Measurements from ENCODE around the gene GALNT7.
"Not testable (repeated sequence)": the region's sequence is repeated elsewhere in the genome, so short reads cannot be mapped to it uniquely, and the experiment has no call there.

The GALNT7 gene

GRCh38 chr4:173199553-173199952 lies 30.9 kb downstream of the GALNT7 start:
- DNase-seq = no peak

- DNase-seq = no peak
Measured at GRCh38 chr4:173200103-173200884, 31.7 kb downstream of the GALNT7 start.

GRCh38 chr4:173202395-173202794 lies 33.8 kb downstream of the GALNT7 start:
- no peak for DNase-seq

- no peak for DNase-seq
Measured at GRCh38 chr4:173205656-173206055, 37.0 kb downstream of the GALNT7 start.

GRCh38 chr4:173208420-173208819 lies 39.8 kb downstream of the GALNT7 start:
- no peak for DNase-seq

GRCh38 chr4:173211222-173211621 lies 42.6 kb downstream of the GALNT7 start:
- no peak for DNase-seq

GRCh38 chr4:173211838-173212237 lies 43.2 kb downstream of the GALNT7 start:
- DNase-seq = no peak

- DNase-seq = no peak
Measured at GRCh38 chr4:173212379-173212778, 43.8 kb downstream of the GALNT7 start.

- DNase-seq = no peak
Measured at GRCh38 chr4:173213296-173213695, 44.7 kb downstream of the GALNT7 start.

GRCh38 chr4:173214231-173214630 lies 45.6 kb downstream of the GALNT7 start:
- no peak for DNase-seq

- peak; percentile 51 to 80 for DNase-seq
Measured at GRCh38 chr4:173214661-173215060, 46.0 kb downstream of the GALNT7 start.

GRCh38 chr4:173217075-173217474 lies 48.5 kb downstream of the GALNT7 start:
- DNase-seq = no peak

- no peak for DNase-seq
Measured at GRCh38 chr4:173217727-173218126, 49.1 kb downstream of the GALNT7 start.

GRCh38 chr4:173218411-173219125 lies 50.0 kb downstream of the GALNT7 start:
- peak in 1 of 2 experiments; percentile 37 for DNase-seq

GRCh38 chr4:173219126-173219437 lies 50.5 kb downstream of the GALNT7 start:
- not testable (repeated sequence) for DNase-seq

GRCh38 chr4:173223743-173224142 lies 55.1 kb downstream of the GALNT7 start:
- no peak for DNase-seq

- no peak for DNase-seq
Measured at GRCh38 chr4:173226401-173226888, 57.8 kb downstream of the GALNT7 start.

- DNase-seq = no peak
Measured at GRCh38 chr4:173227756-173228155, 59.1 kb downstream of the GALNT7 start.

GRCh38 chr4:173230062-173230461 lies 61.5 kb downstream of the GALNT7 start:
- no peak for DNase-seq

- peak in 1 of 2 experiments; percentile 48 for DNase-seq
Measured at GRCh38 chr4:173231916-173232315, 63.3 kb downstream of the GALNT7 start.

GRCh38 chr4:173233857-173234256 lies 65.2 kb downstream of the GALNT7 start:
- DNase-seq = no peak

GRCh38 chr4:173235050-173235449 lies 66.4 kb downstream of the GALNT7 start:
- DNase-seq = no peak

- DNase-seq = no peak
Measured at GRCh38 chr4:173236301-173236700, 67.7 kb downstream of the GALNT7 start.

GRCh38 chr4:173237152-173237551 lies 68.5 kb downstream of the GALNT7 start:
- DNase-seq = no peak
